HG03442 (cell line): ENCODE results near the gene AFF2.
"Not testable (repeated sequence)": the region's sequence is repeated elsewhere in the genome, so short reads cannot be mapped to it uniquely, and the experiment has no call there.

Experiments used
- ATAC-seq: cut with Tn5 transposase; IDR thresholded peaks from one replicate; pipeline ENCODE4 v1.9.1; 2021; ENCODE audit warnings: mild to moderate bottlenecking, moderate library complexity; ENCODE audit not compliant: unreplicated experiment

Gene AFF2

GRCh38 chrX:148906628-148907027, 406.2 kb downstream of the AFF2 start:
- not testable (repeated sequence) for ATAC-seq

DNA sequence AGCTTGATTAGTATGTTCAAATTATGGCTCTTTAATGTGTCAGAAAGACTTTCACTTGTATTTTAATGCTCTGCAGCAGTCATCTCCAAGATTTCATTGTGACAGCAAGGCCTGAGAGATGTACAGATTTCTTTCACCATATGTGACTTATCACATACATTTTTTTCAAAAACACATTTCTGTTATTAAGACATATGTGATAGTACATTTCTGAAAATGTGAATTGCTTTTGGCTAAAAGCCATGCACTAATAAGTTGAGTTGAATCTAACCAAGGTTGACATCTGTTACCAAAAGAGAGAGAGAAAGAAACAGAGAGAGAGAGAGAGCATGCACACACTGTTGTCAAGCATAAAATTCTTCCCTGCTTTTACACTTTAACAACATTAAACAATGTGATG, 409.3 kb downstream of the AFF2 start:
- ATAC-seq, result no peak

DNA sequence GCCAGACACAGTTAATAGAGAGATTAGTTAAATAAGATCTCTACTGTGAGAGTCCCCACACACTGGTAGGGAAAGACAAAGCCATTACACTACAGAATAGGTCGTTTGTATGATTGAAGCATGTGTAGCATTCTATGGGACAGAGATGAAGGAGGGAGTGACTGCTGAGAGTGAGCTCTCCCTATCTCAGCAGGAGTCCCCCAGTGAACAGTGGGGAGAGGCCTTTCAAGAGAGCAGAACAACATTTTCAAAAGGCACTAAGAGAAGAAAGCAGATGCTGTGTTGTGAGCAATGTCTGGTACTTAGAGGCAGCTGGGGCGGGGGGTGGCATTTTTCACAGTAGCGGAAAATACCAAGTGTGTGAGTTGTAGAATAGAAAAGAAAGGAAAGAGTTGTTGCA, 413.6 kb downstream of the AFF2 start:
- no peak for ATAC-seq

- ATAC-seq, result peak; percentile 79
These were observed 414.4 kb downstream of the AFF2 start for GRCh38 chrX:148914783-148915182.

DNA sequence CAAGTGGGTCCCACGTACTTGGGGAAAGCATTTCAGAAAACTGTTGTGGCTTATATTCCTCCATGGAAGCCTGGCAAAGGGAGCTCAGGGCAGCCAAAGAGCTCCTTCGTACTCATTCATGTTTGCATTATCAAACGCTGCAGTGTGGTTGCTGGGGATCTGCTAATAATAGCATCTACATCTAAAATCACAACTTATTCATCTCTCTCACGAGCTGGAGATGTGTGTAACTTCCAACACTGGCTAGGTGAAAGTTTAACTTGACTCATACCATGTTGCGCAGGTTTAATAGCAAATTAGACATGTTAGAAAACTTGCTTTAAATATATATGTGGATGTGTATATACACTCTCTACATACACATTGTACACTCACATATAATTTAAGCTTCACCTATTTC, 415.1 kb downstream of the AFF2 start:
- peak; percentile 20 for ATAC-seq

DNA sequence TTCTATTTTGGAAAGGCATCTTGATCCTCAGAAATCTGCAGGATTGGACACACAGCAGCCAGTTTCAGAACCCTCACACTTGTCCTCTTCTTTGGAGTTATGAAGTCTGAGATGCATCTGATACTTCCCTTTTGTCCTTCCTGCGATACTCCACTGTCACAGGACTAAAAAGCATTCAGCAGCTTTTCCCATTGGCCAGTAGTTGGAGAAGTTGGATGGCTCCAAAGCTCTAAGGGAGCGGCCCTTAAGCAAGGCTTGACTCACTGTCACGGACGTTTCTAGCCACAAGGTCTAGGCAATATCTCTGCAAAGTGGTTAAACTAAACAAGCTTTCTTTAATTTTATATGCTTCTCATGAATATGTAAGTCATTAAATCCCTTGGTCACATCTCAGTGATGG, 417.0 kb downstream of the AFF2 start:
- no peak for ATAC-seq

- ATAC-seq, result no peak
These were observed 423.2 kb downstream of the AFF2 start for GRCh38 chrX:148923631-148924030.

- ATAC-seq, result no peak
These were observed 426.0 kb downstream of the AFF2 start for GRCh38 chrX:148926371-148926770.

DNA sequence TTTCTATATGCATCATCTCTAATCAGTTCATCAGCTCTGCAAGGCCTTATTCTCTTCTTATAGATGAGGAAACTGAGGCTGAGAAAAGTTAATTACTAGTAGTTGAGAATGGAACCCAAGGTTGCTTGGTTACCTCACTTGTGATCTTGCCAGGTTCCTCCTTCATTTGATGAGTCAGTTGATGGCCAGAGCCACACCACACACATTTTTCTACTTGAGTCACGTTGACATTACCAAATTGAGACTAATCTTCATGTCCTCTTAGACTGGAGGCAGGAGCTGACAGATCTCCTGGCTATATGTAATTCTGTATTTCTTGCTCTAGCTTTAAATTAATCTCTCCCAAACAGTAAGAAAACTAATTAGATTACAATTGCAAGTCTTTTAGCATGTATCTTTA, 428.4 kb downstream of the AFF2 start:
- ATAC-seq, result no peak

DNA sequence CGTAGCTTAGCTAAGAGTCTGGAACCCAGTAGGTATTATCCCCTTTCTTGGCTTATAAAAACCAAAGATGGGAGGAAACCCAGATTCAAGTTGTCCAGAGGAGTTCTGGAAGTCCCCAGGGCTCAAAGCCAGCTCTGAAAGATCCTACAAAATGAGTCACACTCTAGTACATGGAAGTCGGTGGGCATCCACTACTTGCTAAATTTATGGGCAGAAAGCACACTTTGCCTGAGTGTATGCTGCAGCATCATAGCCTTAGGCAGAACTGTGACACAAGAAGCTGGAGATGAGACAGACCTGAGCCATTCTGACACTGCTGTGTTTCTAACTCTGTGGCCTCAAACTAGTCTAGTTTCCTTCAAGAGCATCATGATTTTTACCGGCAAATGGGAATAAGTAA, 429.3 kb downstream of the AFF2 start:
- no peak for ATAC-seq

GRCh38 chrX:148930206-148930729, 429.9 kb downstream of the AFF2 start:
- no peak for ATAC-seq

GRCh38 chrX:148933881-148934280, 433.5 kb downstream of the AFF2 start:
- ATAC-seq, result no peak

DNA sequence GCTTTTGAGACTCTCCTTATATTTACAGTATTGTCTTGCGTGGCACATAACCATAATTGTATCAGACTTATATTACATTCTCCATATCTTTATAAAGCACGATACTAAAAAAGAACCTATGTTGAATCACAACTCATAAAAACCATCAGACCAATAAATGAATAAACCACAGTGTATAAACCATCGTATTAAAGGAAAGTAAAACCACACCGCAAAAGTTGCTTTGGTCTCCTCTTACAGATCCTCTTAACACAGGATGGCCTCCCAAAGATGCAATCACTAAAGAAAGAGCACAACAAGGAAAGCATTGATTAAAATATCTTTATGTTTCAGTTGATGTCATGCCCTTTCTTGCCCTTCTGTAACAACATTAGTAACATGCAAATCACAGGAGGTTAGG, 437.9 kb downstream of the AFF2 start:
- ATAC-seq, result no peak

GRCh38 chrX:148940411-148940996, 440.1 kb downstream of the AFF2 start:
- no peak for ATAC-seq

- ATAC-seq, result no peak
These were observed 442.3 kb downstream of the AFF2 start for GRCh38 chrX:148942754-148943153.

DNA sequence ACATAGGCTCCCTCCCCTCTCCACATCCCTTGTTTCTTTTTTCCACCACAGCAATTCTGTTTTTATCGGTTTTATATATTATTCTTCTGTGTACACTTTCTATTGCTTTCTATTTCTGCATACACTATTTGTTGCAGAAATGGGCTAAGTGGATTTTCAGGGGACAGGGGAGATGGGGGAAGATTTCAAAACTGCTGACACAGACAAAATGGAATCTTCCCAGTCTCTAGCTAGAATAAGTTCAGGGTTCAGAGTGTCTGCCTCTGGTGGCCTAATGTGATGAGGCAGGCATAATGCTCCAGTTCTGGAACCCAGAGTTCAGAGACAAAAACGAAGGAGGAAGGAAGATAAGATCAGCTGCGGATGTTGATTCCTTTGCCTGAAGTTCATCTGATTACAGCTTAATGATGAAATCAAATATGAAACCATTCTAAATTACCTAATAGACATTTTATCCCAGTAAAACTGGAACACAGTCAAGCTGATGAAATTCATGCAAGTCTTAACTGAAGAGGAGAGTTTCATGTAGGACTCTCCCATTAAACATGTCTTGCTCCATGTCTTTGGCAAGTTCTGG, 447.1 kb downstream of the AFF2 start:
- ATAC-seq, result no peak

DNA sequence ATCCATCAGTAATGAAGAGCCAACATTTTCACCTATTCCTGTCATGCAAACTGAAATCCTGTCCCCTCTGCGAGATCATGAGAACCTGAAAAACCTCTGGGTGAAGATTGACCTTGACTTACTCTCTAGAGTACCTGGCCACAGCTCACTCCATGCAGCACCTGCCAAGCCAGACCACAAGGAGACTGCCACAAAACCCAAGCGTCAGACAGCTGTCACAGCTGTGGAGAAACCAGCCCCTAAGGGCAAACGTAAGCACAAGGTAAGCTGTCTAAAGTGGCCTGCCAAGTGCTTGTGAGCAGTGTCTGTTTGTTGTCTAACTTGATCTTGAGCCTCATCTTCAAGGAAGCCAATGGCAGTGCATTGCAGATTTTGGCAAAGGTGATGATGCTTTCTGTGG, 455.9 kb downstream of the AFF2 start:
- ATAC-seq, result no peak

DNA sequence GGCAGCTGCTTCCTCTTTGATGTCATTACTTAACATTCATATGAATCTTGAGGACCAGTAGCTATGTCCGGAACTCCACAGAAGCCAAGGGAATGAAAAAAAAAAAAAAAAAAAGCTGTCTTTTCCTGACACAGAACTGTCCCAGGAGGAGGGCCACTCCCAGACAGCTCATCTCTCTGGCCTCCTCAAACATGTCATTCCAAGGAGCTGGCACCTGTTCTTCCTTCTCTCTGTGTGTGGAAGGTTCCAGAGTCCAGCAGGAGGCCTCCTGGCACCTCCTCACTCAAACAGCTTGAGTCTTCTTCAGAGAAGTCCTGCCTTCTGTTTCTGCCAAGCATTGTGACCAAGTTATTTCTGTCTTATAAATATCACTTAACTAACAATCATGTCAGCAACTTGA, 458.5 kb downstream of the AFF2 start:
- no peak for ATAC-seq

- no peak for ATAC-seq
These were observed 459.6 kb downstream of the AFF2 start for GRCh38 chrX:148960060-148960459.

DNA sequence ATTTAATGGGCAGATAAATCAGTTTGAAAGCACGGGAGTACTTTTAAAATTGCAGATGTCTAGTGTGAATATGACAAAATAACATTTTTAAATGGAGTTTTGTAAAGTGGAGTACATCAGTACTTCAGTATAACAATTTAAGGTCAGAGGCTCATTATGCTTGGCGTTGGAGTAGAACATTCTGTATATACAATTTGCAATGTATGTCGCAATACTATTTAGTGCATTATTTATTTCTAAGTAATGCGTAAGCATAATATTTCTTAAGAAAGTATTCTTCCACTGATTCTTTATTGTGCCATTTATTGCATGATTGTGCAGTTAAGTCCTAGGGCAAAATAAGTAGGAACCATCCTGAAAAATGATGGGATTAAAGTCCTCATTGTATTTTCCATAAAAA, 461.6 kb downstream of the AFF2 start:
- no peak for ATAC-seq

DNA sequence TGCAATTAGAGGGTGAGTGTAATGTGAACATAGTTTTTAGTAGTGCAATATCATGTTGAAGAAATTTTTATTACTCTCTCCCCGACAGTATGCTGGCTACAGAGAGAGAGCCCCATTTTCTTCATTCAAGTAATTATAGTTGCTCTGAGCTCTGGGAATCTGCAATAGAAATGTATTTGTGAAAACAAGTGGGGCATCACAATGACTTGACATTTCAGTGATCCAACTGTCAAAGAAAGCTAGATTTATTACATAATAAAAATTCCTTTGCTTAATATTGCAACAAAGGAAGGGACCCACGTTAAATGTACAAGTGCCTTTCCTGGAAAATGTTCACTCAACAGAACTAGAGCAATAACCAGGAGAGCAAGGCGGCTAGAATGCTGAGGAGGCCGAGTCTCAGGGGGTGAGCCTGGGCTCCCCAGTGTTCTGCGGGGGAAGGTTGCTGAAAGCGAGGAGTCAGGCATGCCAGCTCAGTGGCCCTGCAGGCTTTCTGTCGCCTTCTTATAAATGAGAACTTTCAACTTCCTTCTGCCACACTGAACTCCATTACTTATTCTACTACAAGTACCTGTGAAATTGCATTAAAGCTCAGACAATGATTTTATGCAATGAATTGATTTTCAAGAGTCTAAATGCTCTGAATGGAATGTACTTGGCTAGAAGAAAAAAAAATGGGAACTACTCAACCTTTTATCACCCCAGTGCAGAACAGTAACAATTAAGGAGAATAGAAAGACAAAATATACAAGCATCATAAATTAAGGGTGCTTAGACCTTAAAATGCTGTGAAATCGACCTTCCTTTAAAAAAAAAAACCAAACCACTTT, 476.4 kb downstream of the AFF2 start:
- no peak for ATAC-seq

- ATAC-seq, result no peak
These were observed 479.4 kb downstream of the AFF2 start for GRCh38 chrX:148979786-148980185.
